ENCODE results near the gene IL17RC. TPM values are rescaled to one million over a fixed set of nuclear protein-coding genes. Genes with fewer than 3 reads are reported as not detected.
"Not testable (repeated sequence)": the region's sequence is repeated elsewhere in the genome, so short reads cannot be mapped to it uniquely, and the experiment has no call there.

Gene IL17RC
- total RNA-seq, 1 donor from 2014 or later: 20.4 TPM

DNA sequence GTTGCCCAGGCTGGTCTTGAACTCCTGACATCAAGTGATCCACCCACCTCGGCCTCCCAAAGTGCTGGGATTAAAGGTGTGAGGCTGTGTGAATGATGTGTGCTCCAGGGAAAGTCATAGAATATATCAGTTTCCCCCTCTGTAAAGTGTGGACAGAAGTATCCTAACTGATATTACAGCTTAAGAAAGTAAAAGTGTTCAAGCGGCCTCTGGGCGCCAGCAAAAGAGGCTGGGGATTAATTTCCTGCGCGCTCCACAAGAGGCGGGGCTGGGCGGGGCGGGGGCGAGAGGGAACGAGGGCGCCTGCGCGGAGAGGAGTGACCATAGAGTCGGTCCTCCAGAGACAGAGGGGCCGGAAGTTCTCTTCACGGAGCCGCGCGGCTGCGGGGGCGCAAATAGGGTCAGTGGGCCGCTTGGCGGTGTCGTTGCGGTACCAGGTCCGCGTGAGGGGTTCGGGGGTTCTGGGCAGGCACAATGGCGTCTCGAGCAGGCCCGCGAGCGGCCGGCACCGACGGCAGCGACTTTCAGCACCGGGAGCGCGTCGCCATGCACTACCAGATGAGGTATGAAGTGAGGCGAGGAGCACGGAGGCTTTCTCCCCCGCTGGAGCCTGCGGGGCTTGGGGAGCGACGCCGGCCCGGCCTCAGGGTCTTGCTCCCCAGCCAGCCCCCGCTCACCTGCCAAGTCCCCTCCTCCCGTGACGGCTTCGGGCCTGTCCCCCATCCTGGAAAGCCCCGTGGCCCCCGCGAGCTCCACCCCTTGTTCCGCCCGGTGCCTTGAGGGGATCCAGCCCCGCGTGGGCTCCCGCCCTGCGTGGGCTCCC lies 26.4 kb upstream of the IL17RC start, which contains the start of gene JAGN1:
Gene JAGN1, plus strand, starts transcription at position 362 of the 823 bp plus-strand sequence. Its CDS starts 113 bp downstream, at position 475.
- intact Hi-C loops (cut with DNase I): loop anchor here (2.0 to 5.0 kb wide), 3 partner anchors 24 to 98 kb away; partner anchors contain the start of genes ARPC4 and TADA3

DNA sequence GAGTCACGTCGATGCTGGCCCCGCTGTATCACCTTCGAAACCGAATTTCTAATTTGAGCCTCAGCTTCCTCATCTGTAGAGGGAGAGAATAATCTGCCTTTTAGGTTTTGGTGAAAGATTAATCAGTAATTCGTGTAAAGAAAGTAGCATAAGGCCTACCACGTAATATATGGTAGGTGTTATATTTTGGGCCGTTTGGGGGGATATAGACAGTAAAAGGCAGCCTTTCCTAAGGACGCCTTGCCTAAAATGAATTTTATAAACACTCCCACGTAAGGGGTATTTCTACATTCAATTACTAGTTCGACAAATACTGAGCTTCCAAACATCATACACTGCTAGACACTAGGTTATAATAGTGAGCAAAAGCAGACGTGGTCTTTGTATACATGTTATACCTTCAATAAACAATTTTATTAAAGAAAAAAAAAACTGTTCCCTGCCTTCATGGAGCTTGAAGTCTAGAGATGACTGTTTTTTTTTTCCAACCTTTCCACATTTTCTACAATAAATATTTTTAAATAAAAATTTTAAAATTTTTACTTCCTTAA lies 25.8 kb upstream of the IL17RC start:
- DNase-seq (ENCODE audit: low spot score): no peak
- intact Hi-C loops (cut with DNase I): loop anchor here (2.0 to 5.0 kb wide), 3 partner anchors 24 to 99 kb away; partner anchors contain the start of genes ARPC4 and TADA3

More for the DNA sequence above, 26.4 kb upstream of the IL17RC start, which contains the start of gene JAGN1:
- peak; percentile 95 for DNase-seq (ENCODE audit: low spot score)

DNA sequence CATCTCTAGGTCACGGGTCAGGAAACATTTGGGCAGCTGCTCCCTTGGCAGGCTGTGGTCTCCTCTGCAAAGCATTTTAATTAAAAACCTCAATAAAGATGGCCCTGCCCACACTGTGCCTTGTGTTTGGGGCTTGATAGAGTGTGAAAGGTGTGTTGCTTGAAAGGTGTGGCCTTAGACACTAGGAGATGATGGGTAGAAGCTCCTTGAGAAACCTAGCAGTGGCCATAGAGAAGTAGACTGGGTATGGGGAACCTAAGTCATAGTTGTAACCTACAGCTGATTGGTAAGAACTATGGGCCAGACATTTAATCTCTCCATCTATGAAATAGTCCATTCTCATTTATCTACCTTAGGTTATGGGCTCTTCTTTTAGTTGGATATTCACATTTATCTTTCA lies 23.2 kb upstream of the IL17RC start:
- intact Hi-C loops (cut with DNase I): loop anchor here (5.0 kb wide), 1 partner anchor 101 kb away; the partner anchor contains the start of genes ARPC4 and TADA3
- DNase-seq (ENCODE audit: low spot score): no peak

- intact Hi-C loops (cut with DNase I); DNase-seq (ENCODE audit: low spot score): not testable (repeated sequence)
These were observed 21.2 kb upstream of the IL17RC start for GRCh38 chr3:9895715-9896114.

GRCh38 chr3:9896755-9897407 lies 20.0 kb upstream of the IL17RC start:
- DNase-seq (ENCODE audit: low spot score); intact Hi-C loops (cut with DNase I): not testable (repeated sequence)

DNA sequence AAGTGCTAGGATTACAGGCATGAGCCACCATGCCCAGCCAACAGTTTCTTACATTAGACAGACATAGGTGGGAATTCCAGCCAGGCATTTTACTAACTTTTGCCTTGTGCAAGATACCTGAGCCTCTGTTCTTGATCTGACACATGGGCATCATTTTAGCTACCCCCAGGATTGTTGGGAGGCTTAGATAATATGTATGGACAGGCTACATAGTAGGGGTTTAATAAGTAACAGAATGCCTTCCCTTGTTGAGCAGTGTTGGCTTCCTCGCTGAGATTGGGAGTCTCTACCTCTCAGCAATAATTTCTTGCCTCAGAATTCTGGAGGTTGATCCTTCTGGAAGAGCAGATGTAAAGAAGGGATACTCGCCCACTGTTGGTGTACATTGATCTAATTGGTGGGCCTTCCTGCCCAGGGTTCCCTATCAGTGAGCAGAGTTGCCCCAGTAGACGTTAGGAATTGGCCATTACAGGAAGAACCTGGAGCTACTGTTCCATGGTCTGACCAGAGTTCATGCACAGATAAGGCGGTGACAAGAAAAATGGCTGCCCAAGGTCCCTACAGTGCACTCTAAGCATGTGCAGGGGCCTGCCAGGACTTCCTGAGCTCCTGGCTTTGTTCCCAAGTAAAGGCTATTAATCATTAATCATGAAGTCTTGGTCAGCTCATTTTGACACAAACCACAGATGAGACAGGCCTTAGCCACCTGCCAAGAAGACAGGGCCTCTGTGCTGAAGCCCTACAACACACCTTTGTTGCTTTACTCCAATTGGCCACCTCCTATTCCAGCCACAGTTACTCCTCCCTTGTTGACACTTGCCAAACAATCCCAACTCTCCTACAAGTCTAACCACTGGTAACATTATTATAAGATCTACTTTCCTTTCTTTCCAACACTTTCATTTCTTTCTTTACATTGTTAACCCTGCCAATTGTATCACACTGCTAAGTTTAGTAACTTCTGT lies 19.2 kb upstream of the IL17RC start:
- intact Hi-C loops (cut with DNase I): no loop called here
- DNase-seq (ENCODE audit: low spot score): no peak

DNA sequence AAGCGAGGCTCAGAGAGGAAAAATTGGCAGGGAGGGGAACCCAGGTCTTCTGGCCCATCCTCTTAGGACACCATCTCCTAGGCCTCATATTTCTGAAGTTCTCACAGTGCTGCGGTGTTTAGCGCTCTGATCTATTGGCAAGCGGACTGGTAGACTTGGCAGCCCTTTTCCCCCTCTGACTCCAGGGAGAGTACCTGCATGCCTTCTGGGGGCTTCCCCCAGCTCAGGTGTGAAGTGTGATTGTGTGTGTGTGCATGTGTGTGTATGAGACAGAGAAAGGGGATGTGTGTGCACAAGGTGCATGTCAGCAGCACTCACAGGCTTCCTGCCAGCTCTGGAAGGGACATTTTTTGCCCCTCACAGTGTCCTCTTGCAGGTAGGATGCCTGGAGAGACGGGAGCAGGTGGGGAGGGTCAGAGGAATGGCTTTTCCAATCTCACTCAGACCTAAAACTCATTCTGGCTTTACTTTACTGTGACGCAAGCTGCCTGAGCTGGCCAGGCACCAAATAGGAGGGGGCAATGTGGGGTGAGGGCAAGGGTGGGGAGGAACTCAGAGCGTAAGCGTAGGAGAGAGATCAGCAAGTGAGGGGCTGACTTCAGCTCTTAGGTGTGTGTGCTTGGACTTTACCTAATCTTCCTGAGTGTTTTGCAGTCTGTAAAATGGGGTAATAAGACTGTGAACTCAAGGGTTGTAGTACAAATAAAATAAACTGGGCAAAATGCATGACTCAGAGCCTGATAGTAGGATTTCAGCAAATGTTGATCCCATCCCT lies 18.2 kb upstream of the IL17RC start:
- no peak for DNase-seq (ENCODE audit: low spot score)
- intact Hi-C loops (cut with DNase I): no loop called here

DNA sequence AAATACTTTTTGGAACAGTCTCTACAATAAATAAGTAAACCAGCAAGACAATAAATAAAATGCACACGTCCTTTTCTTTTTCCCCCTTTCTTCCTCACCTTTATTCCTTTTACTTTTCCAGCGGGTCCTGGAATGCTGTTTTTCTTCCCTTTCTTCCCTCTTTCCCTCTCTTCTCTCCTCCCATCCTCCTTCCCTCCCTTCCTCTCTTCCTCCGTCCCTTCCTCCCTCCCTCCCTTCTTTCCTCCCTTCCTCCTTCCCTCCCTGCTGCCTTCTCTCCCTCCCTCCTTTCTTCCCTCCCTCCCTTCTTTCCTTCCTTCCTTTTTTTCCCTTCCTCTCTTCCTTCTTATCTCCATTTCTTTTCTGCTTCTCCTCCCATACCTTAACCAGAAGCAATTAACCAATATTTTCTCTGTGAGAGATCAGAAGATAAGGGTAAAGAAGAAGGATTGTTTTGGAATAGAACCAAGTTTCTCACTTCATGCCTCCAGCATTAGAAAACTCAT lies 17.6 kb upstream of the IL17RC start:
- no peak for DNase-seq (ENCODE audit: low spot score)
- intact Hi-C loops (cut with DNase I): no loop called here

DNA sequence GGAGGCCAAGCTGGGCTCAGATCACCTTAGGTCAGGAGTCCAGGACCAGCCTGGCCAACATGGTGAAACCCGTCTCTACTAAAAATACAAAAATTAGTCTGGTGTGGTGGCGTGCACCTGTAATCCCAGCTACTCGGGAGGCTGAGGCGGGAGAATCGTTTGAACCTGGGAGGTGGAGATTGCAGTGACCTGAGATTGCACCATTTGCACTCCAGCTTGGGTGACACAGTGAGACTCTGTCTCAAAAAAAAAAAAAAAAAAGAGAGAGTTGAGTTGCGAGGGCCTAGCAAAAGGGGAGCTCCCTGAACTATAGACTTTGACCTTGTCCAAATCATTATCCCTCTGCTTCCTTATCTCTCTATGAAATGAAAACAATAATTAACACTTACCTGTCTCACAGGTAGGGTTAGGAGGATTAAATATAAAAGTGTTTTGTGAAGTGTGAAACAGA lies 15.9 kb upstream of the IL17RC start:
- intact Hi-C loops (cut with DNase I); DNase-seq (ENCODE audit: low spot score): not testable (repeated sequence)

DNA sequence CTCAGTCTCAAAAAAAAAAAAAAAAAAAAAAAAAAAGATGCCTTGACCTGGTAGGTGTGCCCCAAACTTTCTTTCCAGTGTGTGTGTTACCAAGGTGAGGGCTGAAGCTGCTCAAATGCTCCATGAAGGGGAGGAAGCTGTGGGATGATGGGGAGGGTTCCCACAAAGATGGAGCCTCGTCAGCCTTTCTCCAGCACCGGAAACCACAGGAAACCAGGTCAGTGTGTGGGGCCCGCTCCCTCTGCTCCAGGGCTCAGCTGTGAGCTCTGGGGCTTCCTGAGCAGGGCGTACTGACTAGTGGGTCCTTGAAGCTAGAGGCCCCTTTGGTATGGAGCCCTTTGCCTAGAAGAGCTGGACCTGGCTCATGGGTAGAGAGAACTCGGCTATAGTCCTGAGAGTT lies 14.9 kb upstream of the IL17RC start:
- intact Hi-C loops (cut with DNase I): no loop called here
- no peak for DNase-seq (ENCODE audit: low spot score)

GRCh38 chr3:9902372-9903237 lies 14.3 kb upstream of the IL17RC start, which contains the start of gene IL17RE:
Gene IL17RE (plus strand): TSS chr3:9902848. CDS start chr3:9902933, 85 bp downstream.
- intact Hi-C loops (cut with DNase I): no loop called here
- no peak for DNase-seq (ENCODE audit: low spot score)

DNA sequence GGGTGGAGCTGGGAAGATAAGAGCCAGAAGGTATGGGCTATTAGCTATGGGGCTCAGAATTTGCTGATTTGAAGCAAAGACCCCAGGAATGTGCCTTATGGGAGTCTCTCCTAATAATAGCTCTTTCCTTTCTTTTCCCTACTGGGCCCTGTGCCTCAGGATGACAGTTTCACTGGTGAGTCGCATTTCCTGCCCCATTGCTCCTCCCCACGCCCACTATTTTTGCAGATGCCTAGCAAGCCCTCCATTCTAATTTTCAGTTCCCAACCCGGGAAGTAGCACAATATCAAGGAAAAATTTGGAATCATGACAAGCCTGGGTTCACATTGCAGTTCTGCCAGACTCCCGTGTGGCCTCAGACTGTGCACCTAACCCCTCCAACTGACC lies 13.7 kb upstream of the IL17RC start:
- DNase-seq (ENCODE audit: low spot score): no peak
- intact Hi-C loops (cut with DNase I): no loop called here

DNA sequence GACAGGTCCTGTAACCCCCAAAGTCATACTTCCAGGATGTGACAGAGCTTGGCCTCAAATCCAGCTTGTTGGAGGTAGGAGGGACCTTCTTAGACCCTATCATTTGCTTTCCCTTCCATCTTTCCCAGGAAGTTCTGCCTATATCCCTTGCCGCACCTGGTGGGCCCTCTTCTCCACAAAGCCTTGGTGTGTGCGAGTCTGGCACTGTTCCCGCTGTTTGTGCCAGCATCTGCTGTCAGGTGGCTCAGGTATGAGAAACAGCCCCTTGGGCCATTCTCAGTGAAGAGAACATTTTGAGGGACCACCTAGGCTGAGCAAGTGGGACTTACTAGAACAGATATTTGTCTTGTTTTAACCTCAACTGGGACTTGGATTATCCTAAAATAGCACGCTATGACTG lies 13.0 kb upstream of the IL17RC start:
- DNase-seq (ENCODE audit: low spot score): no peak
- intact Hi-C loops (cut with DNase I): no loop called here

DNA sequence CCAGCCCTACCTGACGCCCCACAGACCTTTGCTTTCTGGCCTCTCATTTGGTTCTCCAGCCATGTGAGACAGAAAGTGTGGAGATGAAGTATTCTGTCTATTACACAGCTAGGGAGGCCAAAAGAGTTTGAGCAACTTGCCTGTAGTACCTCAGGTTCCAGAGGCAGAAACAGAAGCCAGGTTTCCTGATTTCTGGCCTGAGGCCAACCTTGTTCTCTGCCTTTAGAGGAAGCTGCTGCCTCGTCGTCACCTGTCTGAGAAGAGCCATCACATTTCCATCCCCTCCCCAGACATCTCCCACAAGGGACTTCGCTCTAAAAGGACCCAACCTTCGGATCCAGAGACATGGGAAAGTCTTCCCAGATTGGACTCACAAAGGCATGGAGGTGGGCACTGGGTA lies 10.4 kb upstream of the IL17RC start:
- intact Hi-C loops (cut with DNase I): no loop called here
- no peak for DNase-seq (ENCODE audit: low spot score)

DNA sequence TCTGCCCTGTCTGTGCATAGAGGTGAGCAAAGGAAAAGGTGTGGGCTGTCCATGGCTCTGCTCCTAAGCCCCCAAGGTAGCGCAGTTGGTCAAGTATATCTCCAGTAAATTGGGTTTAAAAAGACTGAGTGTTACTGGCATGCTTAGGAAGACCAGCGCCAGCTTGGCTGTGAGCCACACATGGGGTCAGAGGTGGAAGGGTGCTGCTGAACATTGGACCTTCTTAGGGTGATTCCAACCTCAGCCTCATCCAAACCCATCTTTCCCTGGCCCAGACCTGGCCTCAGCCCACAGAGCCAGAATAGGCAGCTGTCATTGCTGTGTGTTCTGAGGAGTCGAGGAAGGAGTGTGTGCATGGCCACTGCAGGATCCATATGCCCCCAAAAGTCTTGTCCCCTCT lies 8.6 kb upstream of the IL17RC start:
- intact Hi-C loops (cut with DNase I): no loop called here
- no peak for DNase-seq (ENCODE audit: low spot score)

- intact Hi-C loops (cut with DNase I): loop anchor here (10.0 kb wide), 1 partner anchor 65 kb away; the partner anchor contains the start of gene RPUSD3
- DNase-seq (ENCODE audit: low spot score): no peak
These were observed 7.5 kb upstream of the IL17RC start for GRCh38 chr3:9909221-9910013.

Data from cardiac septum (tissue), 1 donor.